K562 (cell line): ENCODE measurements around the gene CDC42SE2.

Source experiments
- ATF7 ChIP-seq: fragments of 450-650 bp; IDR thresholded peaks from 2 replicates; pipeline ENCODE4 v1.7.1; 2014; ENCODE audit warnings: mild to moderate bottlenecking, moderate library complexity
- CHD2 ChIP-seq: IDR thresholded peaks from 2 replicates; pipeline ENCODE4 v1.6.1; 2011; ENCODE audit warnings: low read depth, low read length
- FOXK2 ChIP-seq, 2 experiments: fragments of 450-650 bp; IDR thresholded peaks in 1 of 2; conservative IDR thresholded peaks in 1 of 2; 2 replicates each; pipeline ENCODE4 v1.6.1; 2016; ENCODE audit warnings: low read depth in 2 of 2, mild to moderate bottlenecking in 1 of 2
- PRPF4 ChIP-seq: fragments of 200-400 bp; formaldehyde crosslinking; IDR thresholded peaks from one replicate; pipeline ENCODE4 v1.6.1; 2017; ENCODE audit warnings: low read length, low read depth, mild to moderate bottlenecking; ENCODE audit not compliant: insufficient read depth, poor library complexity, severe bottlenecking
- SP2 ChIP-seq: IDR thresholded peaks from 2 replicates; pipeline ENCODE4 v1.6.1; 2011; ENCODE audit warnings: mild to moderate bottlenecking, low read depth, low read length, moderate library complexity; ENCODE audit not compliant: poor library complexity, severe bottlenecking; ENCODE audit errors: extremely low read depth
- STAG1 ChIP-seq: sonication (generic); formaldehyde crosslinking; IDR thresholded peaks from 2 replicates; pipeline ENCODE4 v1.5.0; 2020; ENCODE audit warnings: missing genetic modification reagents, borderline replicate concordance
- TCF7L2 ChIP-seq: fragments of 150-350 bp; IDR thresholded peaks from 2 replicates; pipeline ENCODE4 v1.6.1; 2016; ENCODE audit warnings: low read depth, mild to moderate bottlenecking, low read length, moderate library complexity
- YBX1 ChIP-seq: fragments of 450-650 bp; IDR thresholded peaks from 2 replicates; pipeline ENCODE4 v1.7.1; 2016; ENCODE audit warnings: mild to moderate bottlenecking
- ZNF274 ChIP-seq: IDR thresholded peaks from 2 replicates; pipeline ENCODE4 v1.6.1; 2011; ENCODE audit warnings: low read depth, mild to moderate bottlenecking, low read length, moderate library complexity, borderline replicate concordance
- TF ChIP-seq, protein P1 (sequence below), 3 experiments: IDR thresholded peaks in 2 of 3; conservative IDR thresholded peaks in 1 of 3; 2 replicates each; pipeline ENCODE4 v1.5.1; 2011 to 2012; ENCODE audit warnings: low read length in 3 of 3, mild to moderate bottlenecking in 3 of 3, control low read depth in 2 of 3, improper control_type of control experiment in 1 of 3, inconsistent platforms in 1 of 3, low read depth in 1 of 3, mixed read lengths in 1 of 3, moderate library complexity in 1 of 3; ENCODE audit not compliant: insufficient read depth in 2 of 3
- TF ChIP-seq, protein P2 (sequence below): sonication (generic); formaldehyde crosslinking; IDR thresholded peaks from 2 replicates; pipeline ENCODE4 v1.9.0; 2022; ENCODE audit warnings: mild to moderate bottlenecking, missing genetic modification reagents
- TF ChIP-seq, protein P3 (sequence below): sonication (generic); formaldehyde crosslinking; IDR thresholded peaks from 2 replicates; pipeline ENCODE4 v1.8.1; 2023; ENCODE audit warnings: mild to moderate bottlenecking, missing genetic modification reagents

- TF ChIP-seq, protein P1, sequence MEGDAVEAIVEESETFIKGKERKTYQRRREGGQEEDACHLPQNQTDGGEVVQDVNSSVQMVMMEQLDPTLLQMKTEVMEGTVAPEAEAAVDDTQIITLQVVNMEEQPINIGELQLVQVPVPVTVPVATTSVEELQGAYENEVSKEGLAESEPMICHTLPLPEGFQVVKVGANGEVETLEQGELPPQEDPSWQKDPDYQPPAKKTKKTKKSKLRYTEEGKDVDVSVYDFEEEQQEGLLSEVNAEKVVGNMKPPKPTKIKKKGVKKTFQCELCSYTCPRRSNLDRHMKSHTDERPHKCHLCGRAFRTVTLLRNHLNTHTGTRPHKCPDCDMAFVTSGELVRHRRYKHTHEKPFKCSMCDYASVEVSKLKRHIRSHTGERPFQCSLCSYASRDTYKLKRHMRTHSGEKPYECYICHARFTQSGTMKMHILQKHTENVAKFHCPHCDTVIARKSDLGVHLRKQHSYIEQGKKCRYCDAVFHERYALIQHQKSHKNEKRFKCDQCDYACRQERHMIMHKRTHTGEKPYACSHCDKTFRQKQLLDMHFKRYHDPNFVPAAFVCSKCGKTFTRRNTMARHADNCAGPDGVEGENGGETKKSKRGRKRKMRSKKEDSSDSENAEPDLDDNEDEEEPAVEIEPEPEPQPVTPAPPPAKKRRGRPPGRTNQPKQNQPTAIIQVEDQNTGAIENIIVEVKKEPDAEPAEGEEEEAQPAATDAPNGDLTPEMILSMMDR (IDR thresholded peaks at IDR 0.05 in 2 of 3, conservative IDR thresholded peaks at IDR 0.05 in 1 of 3; ENCODE audit: insufficient read depth in 2 of 3, low read depth in 1 of 3, low read length in 3 of 3) = no peak
- TF ChIP-seq, protein P2, sequence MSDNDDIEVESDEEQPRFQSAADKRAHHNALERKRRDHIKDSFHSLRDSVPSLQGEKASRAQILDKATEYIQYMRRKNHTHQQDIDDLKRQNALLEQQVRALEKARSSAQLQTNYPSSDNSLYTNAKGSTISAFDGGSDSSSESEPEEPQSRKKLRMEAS (CRISPR knock-in tag) = no peak
- TF ChIP-seq YBX1 = no peak
- no peak for TF ChIP-seq STAG1 (CRISPR knock-in tag)
- TF ChIP-seq ATF7 = no peak
- no peak for TF ChIP-seq SP2
- no peak for TF ChIP-seq TCF7L2
- TF ChIP-seq PRPF4 = no peak
- TF ChIP-seq FOXK2 (conservative IDR thresholded peaks at IDR 0.05 in 1 of 2, IDR thresholded peaks at IDR 0.05 in 1 of 2; ENCODE audit: low read depth in 2 of 2) = no peak
- TF ChIP-seq, protein P3, sequence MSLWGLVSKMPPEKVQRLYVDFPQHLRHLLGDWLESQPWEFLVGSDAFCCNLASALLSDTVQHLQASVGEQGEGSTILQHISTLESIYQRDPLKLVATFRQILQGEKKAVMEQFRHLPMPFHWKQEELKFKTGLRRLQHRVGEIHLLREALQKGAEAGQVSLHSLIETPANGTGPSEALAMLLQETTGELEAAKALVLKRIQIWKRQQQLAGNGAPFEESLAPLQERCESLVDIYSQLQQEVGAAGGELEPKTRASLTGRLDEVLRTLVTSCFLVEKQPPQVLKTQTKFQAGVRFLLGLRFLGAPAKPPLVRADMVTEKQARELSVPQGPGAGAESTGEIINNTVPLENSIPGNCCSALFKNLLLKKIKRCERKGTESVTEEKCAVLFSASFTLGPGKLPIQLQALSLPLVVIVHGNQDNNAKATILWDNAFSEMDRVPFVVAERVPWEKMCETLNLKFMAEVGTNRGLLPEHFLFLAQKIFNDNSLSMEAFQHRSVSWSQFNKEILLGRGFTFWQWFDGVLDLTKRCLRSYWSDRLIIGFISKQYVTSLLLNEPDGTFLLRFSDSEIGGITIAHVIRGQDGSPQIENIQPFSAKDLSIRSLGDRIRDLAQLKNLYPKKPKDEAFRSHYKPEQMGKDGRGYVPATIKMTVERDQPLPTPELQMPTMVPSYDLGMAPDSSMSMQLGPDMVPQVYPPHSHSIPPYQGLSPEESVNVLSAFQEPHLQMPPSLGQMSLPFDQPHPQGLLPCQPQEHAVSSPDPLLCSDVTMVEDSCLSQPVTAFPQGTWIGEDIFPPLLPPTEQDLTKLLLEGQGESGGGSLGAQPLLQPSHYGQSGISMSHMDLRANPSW (CRISPR knock-in tag) = no peak
- TF ChIP-seq ZNF274 = no peak
- no peak for TF ChIP-seq CHD2
Measured at GRCh38 chr5:131318455-131318854, 54.6 kb downstream of the CDC42SE2 start.
